ENCODE results near the gene GSTM3.

GSTM3 gene

DNA sequence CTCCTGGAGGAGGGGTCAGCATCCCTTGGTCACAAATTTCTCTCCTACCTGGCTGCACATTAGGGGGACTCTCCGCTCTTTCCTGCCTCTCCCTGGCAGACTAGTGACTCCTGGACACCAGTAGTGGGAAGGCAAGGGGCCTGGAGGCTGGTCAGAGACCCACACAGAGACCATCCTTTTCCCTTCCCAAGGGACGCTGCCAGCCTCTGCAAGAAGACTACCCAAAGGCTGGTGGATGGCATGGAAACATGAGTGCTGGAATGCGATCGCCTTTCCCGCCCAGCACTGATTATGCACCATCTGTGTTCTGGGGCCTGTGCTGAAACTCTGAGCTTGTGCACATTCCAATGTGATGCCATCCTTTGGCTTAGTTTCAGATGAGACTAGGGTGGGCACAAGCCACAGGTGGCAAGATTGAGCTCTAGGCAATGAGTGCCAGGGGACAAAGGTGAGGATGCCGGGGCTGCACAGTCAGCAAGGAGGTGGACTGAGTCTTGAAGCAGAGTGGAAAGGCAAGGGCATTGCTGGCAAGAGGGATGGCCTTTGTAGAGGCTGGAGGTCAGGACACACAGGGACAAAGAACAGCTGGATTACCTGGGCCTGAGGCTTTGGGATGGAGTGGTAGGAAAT lies 35.5 kb upstream of the GSTM3 start:
- in situ Hi-C loops (cut with HindIII; ENCODE audit: low sequenced_read_pairs): no loop called here

DNA sequence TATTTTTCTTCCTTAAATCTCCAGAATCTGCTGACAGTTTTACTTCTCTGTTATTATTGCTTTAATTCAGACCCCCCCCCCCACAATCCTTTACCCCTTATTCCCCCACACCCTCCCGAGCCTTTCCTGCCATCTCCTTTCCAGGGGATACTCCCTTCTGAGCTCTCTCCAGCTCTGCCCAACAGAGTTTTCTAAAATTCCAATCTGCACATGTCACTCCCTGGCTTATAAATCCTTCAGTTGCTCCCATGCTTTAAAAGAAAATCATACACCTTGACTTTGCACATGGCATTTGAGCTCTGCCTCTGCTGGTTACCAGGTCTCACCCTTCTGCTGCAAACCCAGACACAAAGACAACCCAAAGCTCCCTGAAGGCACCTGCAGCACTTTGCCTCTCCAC lies 34.6 kb upstream of the GSTM3 start:
- in situ Hi-C loops (cut with HindIII; ENCODE audit: low sequenced_read_pairs): no loop called here

GRCh38 chr1:109773900-109774485 lies 33.2 kb upstream of the GSTM3 start:
- in situ Hi-C loops (cut with HindIII; ENCODE audit: low sequenced_read_pairs): loop anchor here (25.0 kb wide), 1 partner anchor 137 kb away; no protein-coding TSS in a partner anchor

- in situ Hi-C loops (cut with HindIII; ENCODE audit: low sequenced_read_pairs): loop anchor here (25.0 kb wide), 1 partner anchor 136 kb away; no protein-coding TSS in a partner anchor
Measured at GRCh38 chr1:109773203-109773899, 32.5 kb upstream of the GSTM3 start.

DNA sequence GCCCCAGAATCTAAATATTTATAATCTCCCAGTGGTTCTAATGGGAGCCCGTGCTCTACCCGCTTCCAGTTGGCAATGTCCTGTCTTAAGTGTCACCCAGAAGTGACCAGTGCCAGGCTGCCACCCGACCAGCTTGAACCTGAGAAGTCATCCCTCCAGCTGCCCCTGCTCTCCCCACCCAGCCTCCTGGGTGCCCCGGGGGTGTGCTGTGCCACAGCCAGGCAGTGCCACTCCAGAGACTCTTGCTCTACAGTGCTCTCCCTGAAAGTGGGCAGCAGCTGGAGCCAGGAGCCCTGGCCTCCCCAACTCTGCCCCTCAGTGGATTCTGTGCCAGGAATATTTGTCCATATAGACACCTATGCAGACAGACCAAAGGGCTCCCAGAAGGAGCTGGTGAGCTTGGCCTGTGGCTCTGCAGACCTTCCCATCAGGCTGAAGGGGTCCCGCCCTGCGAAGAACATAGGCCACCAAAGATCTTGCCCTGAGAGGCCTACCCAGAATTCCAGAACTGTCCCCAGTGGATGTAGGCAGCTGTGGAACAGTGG lies 31.9 kb upstream of the GSTM3 start:
- in situ Hi-C loops (cut with HindIII; ENCODE audit: low sequenced_read_pairs): loop anchor here (25.0 kb wide), 1 partner anchor 135 kb away; no protein-coding TSS in a partner anchor

GRCh38 chr1:109771712-109772657 lies 31.1 kb upstream of the GSTM3 start:
- in situ Hi-C loops (cut with HindIII; ENCODE audit: low sequenced_read_pairs): loop anchor here (25.0 kb wide), 1 partner anchor 135 kb away; no protein-coding TSS in a partner anchor

DNA sequence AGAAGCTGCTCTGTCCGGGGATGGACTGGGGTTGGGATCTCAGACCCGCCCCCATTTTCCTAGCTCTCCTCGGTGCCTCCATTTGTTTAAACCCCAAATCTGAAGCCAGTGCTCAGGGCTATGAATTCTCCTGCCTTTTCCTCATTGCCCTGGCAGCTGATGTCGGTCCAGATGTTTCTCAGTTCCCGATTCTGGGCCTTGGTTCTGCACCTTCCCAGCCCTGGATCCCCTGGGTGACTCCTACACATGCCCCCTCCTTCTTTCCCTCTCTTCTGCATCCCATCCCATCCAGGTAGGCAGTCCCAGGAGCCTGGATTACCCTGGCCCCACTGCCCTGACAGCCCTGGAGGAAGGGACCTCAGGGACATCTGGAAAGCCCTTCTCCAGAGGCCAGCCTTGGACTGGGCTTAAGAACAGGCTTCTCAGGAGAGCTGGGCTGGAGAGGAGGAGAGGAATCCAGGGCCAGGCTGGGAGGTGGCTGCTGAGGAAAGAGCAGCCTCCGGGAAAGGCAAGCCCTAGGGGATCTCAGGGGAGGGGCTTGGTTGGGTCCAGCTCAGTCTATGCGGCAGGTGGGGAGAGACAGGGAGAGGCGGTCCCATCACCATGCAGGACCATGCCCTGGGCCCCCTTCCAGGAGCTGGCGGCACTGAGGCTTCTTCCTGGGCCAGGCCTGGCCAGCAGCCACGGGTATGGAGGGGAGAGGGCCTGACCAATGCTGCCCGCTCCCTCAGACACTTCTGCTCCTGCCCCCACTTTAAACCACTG lies 29.7 kb upstream of the GSTM3 start:
- in situ Hi-C loops (cut with HindIII; ENCODE audit: low sequenced_read_pairs): loop anchor here (25.0 kb wide), 1 partner anchor 133 kb away; no protein-coding TSS in a partner anchor

DNA sequence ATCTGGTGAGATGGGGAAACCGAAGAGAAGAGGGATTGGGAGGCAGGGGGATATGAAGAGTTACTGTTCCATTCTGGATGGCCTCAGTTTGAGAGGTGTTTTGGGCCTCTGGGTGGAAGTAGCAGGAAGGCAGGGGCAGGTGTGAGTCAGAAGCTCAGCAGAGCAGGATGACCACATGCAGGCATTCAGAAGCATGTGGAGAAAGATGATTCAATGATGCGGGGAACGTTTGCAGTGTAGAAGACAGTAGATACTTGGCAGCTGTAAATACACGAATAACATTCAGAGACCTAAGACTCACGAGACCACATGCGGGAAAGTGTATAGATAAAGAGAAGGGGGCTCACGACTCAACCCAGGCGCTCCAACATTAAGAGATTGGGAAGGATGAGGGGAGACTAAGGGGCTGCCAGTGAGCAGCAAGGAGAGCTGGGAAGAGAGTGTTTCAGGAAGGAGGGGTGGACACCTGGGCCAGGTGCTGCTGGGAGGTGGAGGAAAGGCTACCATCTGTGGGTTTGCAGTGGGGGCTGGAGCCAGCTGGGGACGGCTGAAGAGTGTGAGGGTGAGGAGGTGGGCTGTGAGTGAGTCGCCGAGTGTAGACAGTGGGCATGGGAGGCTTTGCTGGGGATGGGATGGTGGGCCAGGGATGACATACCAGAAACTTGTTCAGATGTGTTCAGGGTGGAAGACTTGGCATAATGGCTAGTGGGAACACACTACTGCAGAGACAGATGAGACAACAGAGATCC lies 28.7 kb upstream of the GSTM3 start:
- in situ Hi-C loops (cut with HindIII; ENCODE audit: low sequenced_read_pairs): loop anchor here (25.0 kb wide), 1 partner anchor 132 kb away; no protein-coding TSS in a partner anchor

- in situ Hi-C loops (cut with HindIII; ENCODE audit: low sequenced_read_pairs): loop anchor here (25.0 kb wide), 1 partner anchor 132 kb away; no protein-coding TSS in a partner anchor
Measured at GRCh38 chr1:109768820-109769219, 28.0 kb upstream of the GSTM3 start.

- in situ Hi-C loops (cut with HindIII; ENCODE audit: low sequenced_read_pairs): loop anchor here (25.0 kb wide), 1 partner anchor 131 kb away; no protein-coding TSS in a partner anchor
Measured at GRCh38 chr1:109768335-109768650, 27.5 kb upstream of the GSTM3 start.

DNA sequence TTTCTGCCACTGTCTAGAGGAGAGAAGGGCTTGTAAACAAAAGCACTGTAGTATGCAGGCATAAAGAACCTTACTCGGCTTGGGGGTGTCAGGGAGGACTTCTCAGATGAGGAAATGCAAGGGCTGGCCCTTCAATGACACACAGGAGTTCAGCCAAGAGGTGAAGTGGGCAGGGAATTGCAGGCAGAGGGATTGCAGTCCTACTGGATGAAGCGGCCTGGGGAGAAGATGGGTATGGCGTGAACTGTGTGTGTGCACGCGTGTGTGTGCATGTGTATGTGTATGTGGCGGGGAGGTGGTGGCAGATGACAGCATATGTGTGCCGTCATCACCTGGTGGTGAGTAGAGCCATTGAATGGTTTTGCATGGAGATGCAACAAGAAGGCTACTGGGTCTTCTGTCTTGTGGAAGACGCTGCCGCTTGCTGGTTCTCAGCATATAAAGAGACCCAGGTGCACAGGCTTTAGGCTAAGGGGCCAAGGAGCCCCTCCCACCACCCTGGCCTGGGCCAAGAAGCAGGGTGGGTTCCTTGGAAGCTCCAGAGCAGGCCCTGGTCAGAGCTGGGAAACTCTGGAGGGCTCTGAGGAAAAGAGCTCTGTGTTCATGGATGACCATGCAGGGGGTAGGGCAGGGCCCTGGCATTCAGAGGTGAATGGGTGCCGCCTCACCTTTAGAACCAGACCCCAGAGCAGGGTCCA lies 26.9 kb upstream of the GSTM3 start:
- in situ Hi-C loops (cut with HindIII; ENCODE audit: low sequenced_read_pairs): loop anchor here (25.0 kb wide), 1 partner anchor 130 kb away; no protein-coding TSS in a partner anchor

DNA sequence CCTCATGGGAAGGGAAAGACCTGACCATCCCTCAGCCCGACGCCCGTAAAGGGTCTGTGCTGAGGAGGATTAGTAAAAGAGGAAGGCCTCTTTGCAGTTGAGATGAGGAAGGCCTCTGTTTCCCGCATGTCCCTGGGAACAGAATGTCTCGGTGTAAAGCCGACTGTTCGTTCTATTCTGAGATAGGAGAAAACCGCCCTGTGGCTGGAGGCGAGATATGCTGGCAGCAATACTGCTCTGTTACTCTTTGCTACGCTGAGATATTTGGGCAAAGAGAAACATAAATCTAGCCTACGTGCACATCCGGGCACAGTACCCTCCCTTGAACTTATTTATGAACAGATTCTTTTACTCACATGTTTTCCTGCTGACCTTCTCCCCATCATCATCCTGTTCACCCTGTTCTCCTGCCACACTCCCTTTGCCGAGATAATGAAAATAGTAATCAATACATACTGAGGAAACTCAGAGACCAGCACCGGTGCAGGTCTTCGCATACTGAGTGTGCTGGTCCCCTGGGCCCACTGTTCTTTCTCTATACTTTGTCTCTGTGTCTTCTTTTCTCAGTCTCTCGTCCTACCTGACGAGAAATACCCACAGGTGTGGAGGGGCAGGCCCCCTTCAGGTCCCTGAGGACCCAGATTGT lies 26.3 kb upstream of the GSTM3 start:
- in situ Hi-C loops (cut with HindIII; ENCODE audit: low sequenced_read_pairs): loop anchor here (25.0 kb wide), 1 partner anchor 130 kb away; no protein-coding TSS in a partner anchor

GRCh38 chr1:109765896-109766615 lies 25.2 kb upstream of the GSTM3 start:
- in situ Hi-C loops (cut with HindIII; ENCODE audit: low sequenced_read_pairs): loop anchor here (25.0 kb wide), 1 partner anchor 129 kb away; no protein-coding TSS in a partner anchor

GRCh38 chr1:109765483-109765815 lies 24.6 kb upstream of the GSTM3 start:
- in situ Hi-C loops (cut with HindIII; ENCODE audit: low sequenced_read_pairs): loop anchor here (25.0 kb wide), 1 partner anchor 128 kb away; no protein-coding TSS in a partner anchor

DNA sequence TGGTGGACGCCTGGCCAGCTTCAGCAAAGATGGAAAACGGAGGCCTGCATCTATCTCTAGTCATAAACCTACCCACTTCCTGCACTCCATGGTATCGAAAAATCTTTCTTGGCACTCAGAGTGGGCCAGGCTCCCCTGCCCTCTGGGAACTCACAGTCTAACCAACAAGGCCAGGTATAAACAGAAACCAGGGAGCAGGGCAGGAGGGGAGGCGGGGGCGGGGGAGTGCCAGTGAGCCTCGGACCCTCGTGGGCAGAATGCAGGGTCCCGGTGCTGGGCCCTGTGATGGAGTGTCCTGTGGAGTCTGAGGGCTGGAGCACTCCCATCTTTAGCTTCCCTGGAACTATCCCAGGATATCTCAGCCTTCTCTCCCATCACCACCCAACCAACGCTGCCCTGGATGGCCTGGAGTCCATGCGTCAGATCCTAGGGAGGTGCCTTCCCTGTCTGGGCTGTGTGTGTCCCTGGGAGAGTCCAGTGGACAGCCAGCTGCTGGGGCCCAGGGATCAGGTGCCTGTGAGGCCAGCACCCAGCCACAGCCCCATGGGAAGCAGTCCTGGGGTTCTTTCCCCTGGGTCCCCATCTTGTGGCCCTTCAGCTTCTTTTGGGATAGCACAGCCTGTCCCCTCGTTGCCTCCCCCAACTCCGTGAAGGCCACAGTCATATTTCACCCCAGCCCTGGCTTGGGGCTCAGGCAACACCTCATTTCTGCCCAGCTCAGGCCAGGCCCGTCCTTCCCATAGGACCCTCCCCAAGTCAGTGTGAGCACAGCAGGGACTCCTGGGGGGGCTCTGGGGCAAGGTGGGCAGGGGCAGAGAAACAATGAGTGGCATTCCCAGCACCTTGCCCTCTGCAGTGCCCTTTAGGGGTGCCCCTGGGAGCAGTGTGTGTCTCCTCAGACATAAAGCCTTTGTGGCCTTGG lies 24.0 kb upstream of the GSTM3 start:
- in situ Hi-C loops (cut with HindIII; ENCODE audit: low sequenced_read_pairs): loop anchor here (25.0 kb wide), 1 partner anchor 128 kb away; no protein-coding TSS in a partner anchor

All from DLD1 (cell line).